Psoas muscle (tissue), 8 donors: Measurements from ENCODE around the gene SH3RF1. TPM values are rescaled to one million over a fixed set of nuclear protein-coding genes. Genes with fewer than 3 reads are reported as not detected.

Experiments
- ATAC-seq, 4 donors: fragments of 200-7000 bp; cut with Tn5 transposase; one replicate each; pipeline ENCODE4 v1.9.1; 2020; ENCODE audit warnings: moderate library complexity in 3 of 4, mild to moderate bottlenecking in 2 of 4
- DNase-seq, 2 donors: peaks; one replicate each; pipeline ENCODE4 v3.0.0-alpha.2; 2020
- H3K27ac ChIP-seq: fragments of 200-600 bp; one replicate; pipeline ENCODE4 v1.8.0; 2022
- H3K27me3 ChIP-seq, 3 donors: fragments of 200-600 bp in 1 of 3; one replicate each; pipeline versions ENCODE4 v1.6.1 to v1.8.0; 2013 to 2022; ENCODE audit warnings: low read length in 2 of 3, mild to moderate bottlenecking in 2 of 3, moderate library complexity in 1 of 3; ENCODE audit not compliant: insufficient read depth in 3 of 3
- H3K36me3 ChIP-seq, 2 donors: fragments of 200-600 bp in 1 of 2; one replicate each; pipeline versions ENCODE4 v1.6.1 to v1.8.0; 2013 to 2022; ENCODE audit warnings: low read depth in 1 of 2, mild to moderate bottlenecking in 1 of 2, moderate library complexity in 1 of 2; ENCODE audit not compliant: insufficient read depth in 1 of 2
- H3K4me1 ChIP-seq: fragments of 200-600 bp; one replicate; pipeline ENCODE4 v1.8.0; 2022
- H3K4me3 ChIP-seq: fragments of 200-600 bp; one replicate; pipeline ENCODE4 v1.8.0; 2022; ENCODE audit warnings: mild to moderate bottlenecking
- H3K9me3 ChIP-seq: fragments of 200-600 bp; one replicate; pipeline ENCODE4 v1.8.0; 2022
- WGBS, 3 donors: extraction: QIAGEN DNeasy Blood & Tissue Kit; methylation state at CpG; one replicate each; pipeline versions ENCODE4 v1.1.6 to v1.1.7; 2013; 5-methylcytosine and 5-hydroxymethylcytosine counted together
- intact Hi-C, 2 donors: fragments of 100-400 bp; cut with DNase I; formaldehyde crosslinking; loops; one replicate each; pipeline versions ENCODE4 v1.11.0 to v1.14.2; 2022
- polyA plus RNA-seq, 3 donors: library from polyadenylated mRNA; stranded (reverse); fragments of 200-250 nt; gene quantifications; one replicate each; pipeline ENCODE4 v1.2.3, GENCODE V29; 2013
- total RNA-seq, 4 donors: library from RNA; stranded (reverse); fragmentation: NEBNext Ultra II Directional in 2 of 4; extraction: Animal tissue kit (Norgen Biotek cat#: 25700) in 2 of 4; gene quantifications; one replicate each; pipeline versions ENCODE4 v1.2.1 to v1.2.4, GENCODE V29; 2021 to 2023
- TF ChIP-seq, protein P1 (sequence below): fragments of 200-600 bp; IDR thresholded peaks from one replicate; pipeline ENCODE4 v1.8.0; 2022; ENCODE audit warnings: antibody characterized with exemption
- donor health status: healthy with polysubstance abuse.
- donor health status: DM: no; HTN: no; CAD: no; lungs with moderate emphysema.
- donor health status: Bipolar disorder and iron deficiency.
- donor health status: healthy.
- donor health status: DM: yes; HTN: yes; CAD: no.
- donor health status: DM: no; HTN: no; CAD: no.
- donor health status: DM: no; HTN: no; CAD: no.
- donor health status: DM: yes; HTN: yes; CAD: no.

SH3RF1 gene
- total and polyA plus RNA-seq, 7 donors = 4.8 to 35.9 (median 19.2) TPM

GRCh38 chr4:169144061-169144600 lies 126.6 kb downstream of the SH3RF1 start:
- ATAC-seq = no peak
- H3K4me3 ChIP-seq = no peak overlapping the region
- DNase-seq = no peak
- no peaks in the 10 kb centered on the region for H3K9me3 ChIP-seq
- peaks cover 3% of the 10 kb centered on the region for H3K4me1 ChIP-seq
- intact Hi-C loops = no loop called here
- H3K36me3 ChIP-seq = peaks cover 0 to 7% of the 10 kb centered on the region in 2 donors
- TF ChIP-seq, protein P1, sequence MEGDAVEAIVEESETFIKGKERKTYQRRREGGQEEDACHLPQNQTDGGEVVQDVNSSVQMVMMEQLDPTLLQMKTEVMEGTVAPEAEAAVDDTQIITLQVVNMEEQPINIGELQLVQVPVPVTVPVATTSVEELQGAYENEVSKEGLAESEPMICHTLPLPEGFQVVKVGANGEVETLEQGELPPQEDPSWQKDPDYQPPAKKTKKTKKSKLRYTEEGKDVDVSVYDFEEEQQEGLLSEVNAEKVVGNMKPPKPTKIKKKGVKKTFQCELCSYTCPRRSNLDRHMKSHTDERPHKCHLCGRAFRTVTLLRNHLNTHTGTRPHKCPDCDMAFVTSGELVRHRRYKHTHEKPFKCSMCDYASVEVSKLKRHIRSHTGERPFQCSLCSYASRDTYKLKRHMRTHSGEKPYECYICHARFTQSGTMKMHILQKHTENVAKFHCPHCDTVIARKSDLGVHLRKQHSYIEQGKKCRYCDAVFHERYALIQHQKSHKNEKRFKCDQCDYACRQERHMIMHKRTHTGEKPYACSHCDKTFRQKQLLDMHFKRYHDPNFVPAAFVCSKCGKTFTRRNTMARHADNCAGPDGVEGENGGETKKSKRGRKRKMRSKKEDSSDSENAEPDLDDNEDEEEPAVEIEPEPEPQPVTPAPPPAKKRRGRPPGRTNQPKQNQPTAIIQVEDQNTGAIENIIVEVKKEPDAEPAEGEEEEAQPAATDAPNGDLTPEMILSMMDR = no peak
- no peaks in the 10 kb centered on the region for H3K27me3 ChIP-seq
- no peak overlapping the region for H3K27ac ChIP-seq

DNA sequence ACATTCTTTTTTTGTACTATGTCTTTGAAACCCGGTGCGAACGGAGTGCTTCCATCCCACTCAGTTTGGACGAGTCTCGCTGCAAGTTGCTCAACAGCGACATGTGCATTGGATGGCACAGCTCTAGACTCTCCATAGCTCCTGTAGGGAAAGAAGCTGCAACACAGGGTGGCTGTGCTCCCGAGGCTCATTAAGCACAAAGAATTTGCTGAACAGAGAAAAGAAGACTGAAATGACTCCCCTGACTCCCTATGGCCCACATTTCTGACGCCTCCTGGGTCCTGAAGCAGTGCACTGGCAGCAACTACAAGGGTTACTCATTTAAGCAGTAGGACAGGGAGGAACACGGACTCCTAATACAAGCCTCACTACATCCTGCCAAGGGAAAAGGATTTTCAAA lies 127.4 kb downstream of the SH3RF1 start:
- Histone ChIP-seq H3K27ac (no peak overlapping the region), H3K9me3 (no peaks in the 10 kb centered on the region), H3K36me3 (peaks cover 0 to 4% of the 10 kb centered on the region in 2 donors), H3K27me3 (no peaks in the 10 kb centered on the region), H3K4me3 (no peak overlapping the region), H3K4me1 (peaks cover 3% of the 10 kb centered on the region)
- WGBS, 3 donors = 89 to 94% (median 92%) methylated on average over 9 of the region's 9 CpGs
- TF ChIP-seq, protein P1 = no peak
- intact Hi-C loops = no loop called here
- no peak for DNase-seq
- no peak for ATAC-seq

- intact Hi-C loops = no loop called here
- H3K9me3 ChIP-seq = no peaks in the 10 kb centered on the region
- TF ChIP-seq, protein P1 = no peak
- no peaks in the 10 kb centered on the region for H3K27me3 ChIP-seq
- H3K27ac ChIP-seq = no peak overlapping the region
- DNase-seq (no peak), ATAC-seq (no peak)
- H3K4me3 ChIP-seq = no peak overlapping the region
- H3K36me3 ChIP-seq = peaks cover 0 to 4% of the 10 kb centered on the region in 2 donors
- H3K4me1 ChIP-seq = peaks cover 3% of the 10 kb centered on the region
Measured at GRCh38 chr4:169142906-169143305, 127.8 kb downstream of the SH3RF1 start.

DNA sequence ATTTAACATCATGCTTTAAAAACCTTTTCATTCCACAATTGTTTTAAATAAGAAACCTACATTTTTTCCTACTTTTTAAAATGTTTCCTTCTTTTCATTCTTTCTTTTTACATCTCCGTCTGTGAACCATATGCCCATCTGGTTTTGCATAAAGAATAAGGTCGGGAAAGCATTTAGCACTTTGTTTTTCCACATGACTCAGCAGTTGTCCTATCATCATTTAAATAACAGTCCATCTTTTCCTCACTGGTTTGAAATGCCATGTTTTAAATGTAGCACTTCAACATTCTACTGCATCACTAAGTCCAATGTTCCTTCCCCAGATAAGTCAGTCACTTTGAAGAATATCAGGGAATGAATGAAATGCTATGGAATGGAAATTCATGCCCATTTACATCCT lies 128.4 kb downstream of the SH3RF1 start:
- intact Hi-C loops = no loop called here
- ATAC-seq (no peak), DNase-seq (no peak)
- Histone ChIP-seq H3K36me3 (peaks cover 0 to 4% of the 10 kb centered on the region in 2 donors), H3K27me3 (no peaks in the 10 kb centered on the region), H3K9me3 (no peaks in the 10 kb centered on the region), H3K4me1 (peaks cover 7% of the 10 kb centered on the region), H3K4me3 (no peak overlapping the region), H3K27ac (no peak overlapping the region)
- WGBS, 3 donors = 82 to 87% (median 85%) methylated on average over 2 of the region's 2 CpGs
- TF ChIP-seq, protein P1 = no peak

DNA sequence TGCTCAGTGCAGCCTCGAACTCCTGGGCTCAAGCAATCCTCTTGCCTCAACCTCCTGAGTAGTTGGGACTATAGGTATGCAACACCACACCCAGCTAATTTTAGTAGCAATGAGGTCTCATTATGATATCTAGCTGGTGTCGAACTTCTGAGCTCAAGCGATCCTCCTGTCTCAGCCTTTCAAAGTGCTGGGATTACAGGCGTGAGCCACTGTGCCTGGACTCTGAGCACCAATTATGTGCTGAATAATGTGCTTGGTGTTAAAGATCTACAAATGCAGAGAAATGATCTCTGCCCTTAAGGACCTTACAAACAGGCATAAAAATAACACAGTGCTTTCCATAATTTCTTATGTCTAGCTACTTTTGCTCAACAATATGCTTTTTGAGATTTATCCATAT lies 131.7 kb downstream of the SH3RF1 start:
- TF ChIP-seq, protein P1 = no peak
- Histone ChIP-seq H3K4me1 (peaks cover 22% of the 10 kb centered on the region), H3K9me3 (no peaks in the 10 kb centered on the region), H3K27ac (no peak overlapping the region), H3K36me3 (peaks cover 0 to 26% of the 10 kb centered on the region in 2 donors), H3K4me3 (no peak overlapping the region), H3K27me3 (no peaks in the 10 kb centered on the region)
- DNase-seq = no peak
- intact Hi-C loops = loop anchor here in 1 of 2 donors (5.0 to 10.0 kb wide), 2 partner anchors 114 to 133 kb away; partner anchors contain the start of gene SH3RF1
- 94 to 98% (median 97%) methylated on average over 4 of the region's 4 CpGs for WGBS, 3 donors
- ATAC-seq = no peak
